GM21360 (cell line): ENCODE results near the gene FAM110A.
A peak's percentile ranks its signal among the peaks of the same experiment; 100 is the strongest.
"Not testable (repeated sequence)": the region's sequence is repeated elsewhere in the genome, so short reads cannot be mapped to it uniquely, and the experiment has no call there.

ENCODE experiments used
- ATAC-seq: cut with Tn5 transposase; IDR thresholded peaks from one replicate; pipeline ENCODE4 v1.9.1; 2021; ENCODE audit warnings: mild to moderate bottlenecking, moderate library complexity; ENCODE audit not compliant: unreplicated experiment

The FAM110A gene

DNA sequence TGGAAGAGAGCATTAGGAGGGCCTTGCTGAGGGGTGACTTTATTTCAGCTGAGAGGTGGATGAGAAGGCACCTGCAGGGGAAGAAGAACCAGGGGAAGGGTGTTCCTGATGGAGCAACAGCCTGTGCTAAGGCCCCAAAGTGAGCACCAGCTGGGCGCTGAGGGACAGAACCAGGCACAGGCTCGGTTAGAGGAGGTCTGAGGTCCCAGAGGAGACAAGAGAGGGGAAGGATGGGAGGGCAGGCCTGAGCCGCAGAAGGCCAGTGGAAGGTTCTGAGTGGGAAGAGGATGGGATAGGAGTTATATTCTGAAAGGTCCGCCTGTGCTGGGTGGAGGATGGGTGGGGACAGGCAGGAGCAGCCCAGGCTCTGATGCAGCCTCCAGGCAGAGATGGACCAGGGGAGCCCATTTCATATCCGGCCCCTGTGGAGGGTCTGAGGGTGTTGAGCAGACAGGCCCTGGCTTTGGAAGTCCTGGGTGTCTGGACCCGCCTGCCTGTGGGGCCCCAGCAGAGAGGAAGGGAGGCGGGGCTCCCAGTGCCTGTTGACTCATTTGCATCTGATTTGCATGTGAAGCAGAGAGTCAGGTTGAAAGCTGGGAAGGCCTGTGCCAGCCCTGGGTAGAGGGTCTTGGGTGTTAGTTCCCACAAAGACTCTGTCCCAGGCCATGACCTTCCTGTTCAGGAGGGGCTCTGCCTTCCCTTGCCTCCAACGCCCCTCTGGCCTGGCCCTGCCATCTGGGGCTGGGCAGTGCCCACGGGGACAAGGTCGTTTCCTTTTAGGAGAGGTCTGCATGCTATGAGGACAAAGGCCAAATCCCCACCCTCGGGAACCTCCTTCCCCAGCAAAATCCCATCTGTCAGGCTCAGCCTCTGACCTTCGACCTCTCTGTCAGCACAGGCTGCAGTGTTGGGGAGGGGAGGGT is 10.6 kb upstream of the FAM110A start:
- ATAC-seq, result no peak

DNA sequence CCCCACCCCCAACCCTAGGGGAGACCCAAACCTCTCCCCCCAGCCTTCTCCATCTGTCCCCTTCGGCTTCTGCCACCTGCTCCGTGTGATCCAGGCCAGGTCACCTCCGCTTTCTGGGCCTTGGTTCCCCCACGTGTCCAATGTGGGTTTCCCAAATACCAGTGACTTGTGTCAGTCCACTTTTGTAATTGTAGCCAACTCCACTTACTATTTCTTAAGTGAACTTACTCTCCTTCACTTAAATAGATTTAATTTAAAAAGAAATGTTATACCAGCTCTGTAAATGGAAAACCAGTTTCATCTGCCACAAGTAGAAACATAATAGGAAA is 10.0 kb upstream of the FAM110A start:
- no peak for ATAC-seq

GRCh38 chr20:824490-824889 is 9.0 kb upstream of the FAM110A start:
- no peak for ATAC-seq

- no peak for ATAC-seq
Observed at GRCh38 chr20:824916-825315, 8.6 kb upstream of the FAM110A start.

DNA sequence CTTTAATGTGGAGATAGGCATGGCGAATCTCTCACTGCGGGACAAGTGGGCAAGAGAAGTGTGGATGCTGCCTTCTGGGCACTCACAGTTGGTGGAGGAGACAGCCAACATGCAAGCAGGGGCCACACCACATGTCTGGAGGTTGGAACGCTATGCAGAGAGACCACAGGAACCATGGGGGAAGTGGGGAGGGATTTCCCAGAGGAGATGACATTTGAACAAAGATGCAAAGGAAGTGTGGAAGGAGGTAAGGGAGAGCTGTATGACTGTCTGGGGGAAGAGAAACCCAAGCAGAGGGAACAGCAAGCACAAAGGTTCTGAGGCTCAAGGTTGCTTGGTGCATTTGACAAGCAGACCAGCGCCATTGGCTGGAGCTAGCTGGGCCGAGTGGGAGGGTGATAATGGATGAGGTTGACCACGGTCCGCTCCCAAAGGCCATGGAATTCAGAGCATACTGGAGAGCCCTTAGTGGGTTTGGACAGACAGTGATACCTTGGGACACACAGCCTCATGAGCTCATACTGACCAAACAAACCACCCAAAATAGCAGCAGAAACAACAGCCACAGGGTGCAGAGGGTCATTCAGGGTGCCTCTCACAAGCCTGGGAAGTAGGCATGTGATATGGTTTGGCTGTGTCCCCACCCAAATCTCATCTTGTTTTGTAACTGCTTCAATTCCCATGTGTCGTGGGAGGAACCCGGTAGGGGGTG is 7.6 kb upstream of the FAM110A start:
- no peak for ATAC-seq

DNA sequence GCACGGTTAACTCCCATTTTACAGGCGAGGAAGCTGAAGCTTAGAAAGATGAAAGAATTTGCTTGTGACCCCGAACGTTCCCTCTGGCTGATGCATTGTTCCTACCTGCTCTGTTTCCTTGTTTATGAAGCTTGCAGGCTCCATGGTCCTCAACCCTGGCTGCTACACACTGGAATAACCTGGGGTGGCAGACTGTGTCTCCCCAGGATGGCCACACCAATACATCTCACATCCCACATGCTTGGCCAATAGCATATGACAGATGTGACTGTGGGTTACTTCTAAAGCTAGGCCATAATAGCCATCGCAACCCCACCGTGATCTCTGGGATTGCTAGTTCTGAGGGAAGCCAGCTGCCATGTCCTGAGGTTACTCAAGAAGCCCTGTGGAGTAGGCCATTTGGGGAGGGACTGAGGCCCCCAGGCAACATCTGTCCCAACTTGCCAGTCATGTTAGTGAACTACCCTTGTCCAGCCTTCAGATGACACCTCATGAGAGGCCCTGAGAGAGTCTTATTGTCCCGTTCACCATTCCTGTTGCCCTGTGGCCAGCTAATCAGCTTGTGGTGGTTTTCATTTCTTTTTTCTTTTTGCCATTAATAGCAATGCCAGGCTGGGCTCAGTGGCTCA is 6.7 kb upstream of the FAM110A start:
- no peak for ATAC-seq

DNA sequence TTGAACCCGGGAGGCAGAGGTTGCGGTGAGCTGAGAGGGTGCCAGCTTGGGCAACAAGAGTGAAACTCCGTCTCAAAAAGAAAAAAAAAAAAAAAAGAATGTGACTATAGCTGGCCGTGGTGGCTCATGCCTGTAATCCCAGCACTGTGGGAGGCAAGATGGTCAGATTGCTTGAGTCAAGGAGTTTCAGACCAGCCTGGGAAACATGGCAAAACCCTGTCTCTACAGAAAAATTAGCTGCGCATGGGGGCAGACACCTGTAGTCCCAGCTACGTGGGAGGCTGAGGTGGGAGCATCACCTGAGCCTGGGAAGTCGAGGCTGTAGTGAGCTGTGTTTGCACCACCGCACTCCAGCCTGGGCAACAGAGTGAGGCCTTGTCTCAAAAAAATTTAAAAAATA is 5.5 kb upstream of the FAM110A start:
- ATAC-seq, result not testable (repeated sequence)

DNA sequence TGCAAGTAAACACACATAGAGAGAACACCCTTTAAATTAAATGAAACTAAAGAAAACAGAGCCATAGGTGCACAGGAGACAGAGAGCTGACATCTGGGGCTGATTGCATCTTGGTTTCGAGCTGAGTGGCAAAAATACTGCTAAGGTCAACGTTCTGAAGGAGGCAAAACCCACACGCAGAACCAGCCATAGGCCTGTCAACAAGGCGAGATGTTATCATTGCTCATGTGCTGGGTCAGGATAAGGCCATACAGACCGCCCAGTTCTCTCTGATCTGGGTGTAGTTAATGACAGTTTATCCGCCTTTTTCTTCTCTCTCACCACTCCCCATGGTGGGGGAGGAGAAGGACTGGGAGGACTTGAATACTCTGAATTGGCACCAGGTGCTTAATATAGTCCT is 4.5 kb upstream of the FAM110A start:
- ATAC-seq, result no peak

- ATAC-seq, result no peak
Observed at GRCh38 chr20:829551-829950, 4.0 kb upstream of the FAM110A start.

GRCh38 chr20:830011-830521 is 3.4 kb upstream of the FAM110A start:
- no peak for ATAC-seq

DNA sequence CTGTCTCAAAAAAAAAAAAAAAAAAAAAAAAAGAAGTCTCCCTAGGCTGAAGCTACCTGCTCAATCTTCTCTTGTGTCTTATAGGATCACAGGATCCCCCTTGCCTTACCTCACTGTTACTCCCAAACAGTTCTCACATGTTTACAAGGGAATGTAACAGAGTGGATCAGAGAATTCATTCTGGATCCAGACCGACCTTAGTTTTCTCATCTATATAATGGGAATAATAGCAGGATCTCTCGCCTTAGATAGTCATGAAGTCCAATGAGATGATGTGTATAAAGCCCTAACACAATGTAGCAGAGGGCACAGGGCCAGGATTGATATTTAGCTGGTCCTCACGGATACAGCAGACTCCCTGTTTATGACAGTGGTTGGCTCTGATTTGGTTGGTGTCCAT is 2.3 kb upstream of the FAM110A start:
- no peak for ATAC-seq

DNA sequence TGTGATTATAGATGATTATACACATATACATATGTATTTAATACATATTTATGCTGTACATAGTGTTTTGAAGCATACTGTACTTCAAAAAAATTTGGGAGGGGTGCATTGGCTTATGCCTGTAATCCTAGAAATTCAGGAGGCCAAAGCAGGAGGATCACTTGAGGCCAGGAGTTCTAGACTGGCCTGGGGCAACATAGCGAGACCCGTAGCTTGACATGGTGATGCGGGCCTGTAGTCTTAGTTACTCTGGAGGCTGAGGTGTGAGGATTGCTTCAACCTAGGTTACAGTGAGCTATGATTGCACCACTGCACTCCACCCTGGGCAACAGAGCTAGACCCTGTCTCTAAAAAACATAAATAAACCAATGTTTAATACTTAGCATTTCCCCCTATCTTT is 1.6 kb upstream of the FAM110A start:
- ATAC-seq, result no peak

DNA sequence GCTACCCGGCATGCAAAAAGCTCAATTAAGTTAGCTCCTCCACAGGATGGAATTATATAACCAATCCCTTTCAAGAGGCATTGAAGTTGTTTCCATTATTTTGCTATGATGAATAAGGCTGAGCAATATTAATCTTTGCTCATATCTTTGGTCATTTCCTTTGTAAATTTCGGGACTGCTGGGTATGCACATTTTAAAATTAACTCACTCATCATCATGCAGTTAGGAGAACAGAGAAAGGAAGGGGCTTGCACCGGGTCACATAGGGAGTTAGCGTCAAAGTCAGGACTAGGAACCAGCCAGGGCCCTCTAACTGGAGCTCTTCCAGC is 430 bp upstream of the FAM110A start:
- no peak for ATAC-seq

DNA sequence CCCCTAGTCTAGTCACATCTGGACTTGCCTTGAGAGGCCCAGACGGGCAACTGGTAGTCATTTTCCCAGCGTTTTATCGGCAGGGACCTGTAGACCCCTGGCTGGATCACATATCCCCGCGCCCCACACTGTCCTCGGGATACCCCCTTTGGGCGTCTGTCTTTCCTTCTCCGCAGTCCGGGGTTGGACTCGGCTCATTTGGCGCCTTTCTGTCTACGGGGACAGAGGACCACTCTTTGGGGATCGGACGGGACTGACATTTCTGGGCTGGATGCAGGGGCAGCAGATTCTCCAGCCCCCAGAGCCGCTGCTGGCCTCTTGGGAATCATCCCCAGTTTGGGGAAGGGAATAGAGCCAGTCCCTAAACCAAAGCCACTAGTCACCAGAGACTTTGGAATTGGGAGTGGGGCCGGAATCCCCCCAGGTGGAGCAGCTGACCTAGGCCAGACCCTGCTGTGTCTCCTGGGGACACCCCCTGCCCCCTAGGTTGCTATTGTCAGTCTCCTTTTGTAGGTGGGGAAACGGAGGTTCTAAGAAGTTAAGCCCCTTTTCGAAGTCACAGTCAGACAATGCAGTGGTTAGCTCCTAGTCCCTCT is 734 bp downstream of the FAM110A start:
- ATAC-seq, result peak; percentile 15

DNA sequence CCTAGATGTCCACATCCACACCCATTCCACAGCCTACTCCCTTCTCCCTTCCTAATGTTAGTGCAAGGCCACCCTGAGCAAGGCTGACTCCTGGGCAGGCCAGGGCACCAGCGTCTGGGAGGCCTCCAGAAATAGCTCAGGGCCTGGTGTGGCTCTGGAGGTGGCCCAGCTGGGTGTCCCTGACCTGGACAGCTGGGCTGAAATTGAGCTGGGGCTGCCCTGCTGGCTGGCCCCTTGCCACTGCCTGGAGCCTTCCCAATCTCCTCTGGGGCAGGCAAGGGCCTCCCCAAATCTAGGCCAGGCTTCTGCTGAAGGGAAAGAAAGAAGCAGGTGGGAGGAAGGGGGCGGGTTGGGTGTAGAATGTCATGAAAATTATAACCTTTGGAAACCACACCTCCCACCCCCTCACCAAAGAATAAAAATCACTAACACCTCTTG is 2.1 kb downstream of the FAM110A start:
- no peak for ATAC-seq

DNA sequence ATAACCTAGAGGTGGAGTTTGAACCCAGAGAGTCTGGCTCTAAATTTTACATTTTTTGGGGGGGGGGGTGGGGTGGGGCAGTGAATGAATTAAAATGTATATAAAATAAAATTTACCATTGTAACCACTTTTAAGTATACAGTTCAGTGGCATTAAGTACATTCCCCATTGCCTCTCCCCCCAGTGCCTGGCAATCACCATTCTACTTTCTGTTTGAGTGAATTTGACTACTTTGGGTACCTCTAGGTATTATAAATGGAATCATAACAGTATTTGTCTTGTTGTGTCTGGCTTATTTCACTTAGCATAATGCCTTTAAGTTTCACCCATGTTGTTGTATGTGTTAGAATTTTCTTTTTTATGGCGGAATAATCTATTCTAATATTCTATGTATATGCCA is 2.7 kb downstream of the FAM110A start:
- ATAC-seq, result no peak

- ATAC-seq, result no peak
Observed at GRCh38 chr20:839015-839414, 5.5 kb downstream of the FAM110A start.

DNA sequence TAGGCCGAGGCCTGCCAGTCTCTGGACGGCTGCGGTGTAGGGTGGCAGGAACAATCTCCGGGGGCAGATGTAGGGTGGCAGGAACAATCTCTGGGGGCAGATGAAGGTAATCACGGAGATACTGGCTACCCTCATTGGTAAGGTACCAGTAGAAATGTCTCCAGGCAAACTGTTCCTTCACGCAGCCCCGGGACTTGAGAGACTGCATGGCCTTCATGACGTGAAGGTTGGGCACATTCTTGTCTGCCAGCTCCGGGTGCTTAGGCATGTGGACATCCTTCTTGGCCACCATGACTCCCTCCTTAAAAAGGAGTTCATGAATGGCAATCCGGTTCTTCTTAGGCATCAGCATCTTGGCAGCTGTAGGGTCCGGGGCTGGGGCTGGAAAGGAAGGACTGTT is 6.1 kb downstream of the FAM110A start:
- ATAC-seq, result no peak

GRCh38 chr20:840503-840857 is 7.0 kb downstream of the FAM110A start:
- ATAC-seq, result no peak

- no peak for ATAC-seq
Observed at GRCh38 chr20:840858-841567, 7.5 kb downstream of the FAM110A start.
